H9 (cell line): Measurements from ENCODE around the gene STXBP6. TPM values are rescaled to one million over a fixed set of nuclear protein-coding genes. Genes with fewer than 3 reads are reported as not detected.

Source experiments
- DNase-seq: peaks from one replicate; pipeline ENCODE4 v3.0.0-alpha.2; 2017
- H2AFZ ChIP-seq: one replicate; pipeline ENCODE4 v1.6.1; 2013; ENCODE audit warnings: mild to moderate bottlenecking, low read length, control low read depth, moderate library complexity
- H2AK5ac ChIP-seq: 2 replicates; pipeline ENCODE4 v1.6.1; 2013; ENCODE audit warnings: low read length, control low read depth, mixed read lengths; ENCODE audit not compliant: insufficient read length
- H2BK120ac ChIP-seq: one replicate; pipeline ENCODE4 v1.6.1; 2013; ENCODE audit warnings: low read depth, mild to moderate bottlenecking, low read length, control low read depth, inconsistent platforms; ENCODE audit not compliant: poor library complexity, severe bottlenecking
- H2BK12ac ChIP-seq: 2 replicates; pipeline ENCODE4 v1.6.1; 2013; ENCODE audit warnings: low read length, control low read depth, mixed read lengths, low read depth; ENCODE audit not compliant: insufficient read length
- H2BK15ac ChIP-seq: 2 replicates; pipeline ENCODE4 v1.6.1; 2013; ENCODE audit warnings: low read depth, low read length, control low read depth
- H2BK20ac ChIP-seq: one replicate; pipeline ENCODE4 v1.6.1; 2013; ENCODE audit warnings: low read depth, mild to moderate bottlenecking, low read length, control low read depth, inconsistent platforms; ENCODE audit not compliant: poor library complexity, severe bottlenecking
- H2BK5ac ChIP-seq: 2 replicates; pipeline ENCODE4 v1.6.1; 2013; ENCODE audit warnings: low read length, control low read depth, mixed read lengths; ENCODE audit not compliant: insufficient read length
- H3K14ac ChIP-seq: 2 replicates; pipeline ENCODE4 v1.6.1; 2013; ENCODE audit warnings: low read length, control low read depth; ENCODE audit not compliant: insufficient read depth
- H3K18ac ChIP-seq: 2 replicates; pipeline ENCODE4 v1.6.1; 2013; ENCODE audit warnings: low read depth, mild to moderate bottlenecking, mixed read lengths, low read length, control low read depth; ENCODE audit not compliant: insufficient read length
- H3K23ac ChIP-seq: 2 replicates; pipeline ENCODE4 v1.6.1; 2013; ENCODE audit warnings: low read length, control low read depth, mixed read lengths, low read depth; ENCODE audit not compliant: insufficient read length
- H3K23me2 ChIP-seq: 2 replicates; pipeline ENCODE4 v1.6.1; 2013; ENCODE audit warnings: low read depth, mild to moderate bottlenecking, mixed read lengths, low read length, control low read depth; ENCODE audit not compliant: insufficient read length, poor library complexity, severe bottlenecking
- H3K27ac ChIP-seq: 2 replicates; pipeline ENCODE4 v1.5.1; 2013; ENCODE audit warnings: low read length, control low read depth, mixed read lengths, low read depth; ENCODE audit not compliant: insufficient read length
- H3K27me3 ChIP-seq: 2 replicates; pipeline ENCODE4 v1.6.1; 2013; ENCODE audit warnings: low read length, control low read depth, inconsistent platforms; ENCODE audit not compliant: insufficient read depth
- H3K4ac ChIP-seq: 2 replicates; pipeline ENCODE4 v1.6.1; 2013; ENCODE audit warnings: low read depth, mild to moderate bottlenecking, control low read depth, inconsistent platforms, low read length, moderate library complexity
- H3K4me1 ChIP-seq: 2 replicates; pipeline ENCODE4 v1.6.1; 2013; ENCODE audit warnings: low read length, control low read depth, inconsistent platforms; ENCODE audit not compliant: insufficient read depth
- H3K4me2 ChIP-seq: 2 replicates; pipeline ENCODE4 v1.6.1; 2013; ENCODE audit warnings: low read length, control low read depth, mixed read lengths; ENCODE audit not compliant: insufficient read length, insufficient read depth
- H3K56ac ChIP-seq: 2 replicates; pipeline ENCODE4 v1.6.1; 2013; ENCODE audit warnings: low read depth, mild to moderate bottlenecking, mixed read lengths, low read length, control low read depth; ENCODE audit not compliant: insufficient read length
- H3K79me1 ChIP-seq: 2 replicates; pipeline ENCODE4 v1.6.1; 2013; ENCODE audit warnings: low read depth, mild to moderate bottlenecking, moderate library complexity, low read length, control low read depth, inconsistent platforms; ENCODE audit not compliant: insufficient read depth, poor library complexity, severe bottlenecking
- H3K79me2 ChIP-seq: 2 replicates; pipeline ENCODE4 v1.6.1; 2013; ENCODE audit warnings: low read length, control low read depth, inconsistent platforms; ENCODE audit not compliant: insufficient read depth
- H3K9ac ChIP-seq: 2 replicates; pipeline ENCODE4 v1.6.1; 2013; ENCODE audit warnings: low read length, control low read depth, mixed read lengths; ENCODE audit not compliant: insufficient read length; ENCODE audit errors: extremely low read depth
- H3K9me3 ChIP-seq: one replicate; pipeline ENCODE4 v1.6.1; 2013; ENCODE audit warnings: low read depth, low read length, inconsistent platforms; ENCODE audit not compliant: control insufficient read depth
- H3T11ph ChIP-seq: one replicate; pipeline ENCODE4 v1.6.1; 2013; ENCODE audit warnings: mild to moderate bottlenecking, low read length, control low read depth, inconsistent platforms
- H4K20me1 ChIP-seq: one replicate; pipeline ENCODE4 v1.6.1; 2013; ENCODE audit not compliant: control insufficient read depth, insufficient read length, insufficient read depth
- H4K5ac ChIP-seq: 2 replicates; pipeline ENCODE4 v1.6.1; 2013; ENCODE audit warnings: low read depth, mild to moderate bottlenecking, mixed read lengths, low read length, control low read depth; ENCODE audit not compliant: insufficient read length
- H4K8ac ChIP-seq: replicated peaks from 2 replicates; pipeline ENCODE4 v1.6.1; 2013; ENCODE audit warnings: low read length, control low read depth, mixed read lengths, low read depth; ENCODE audit not compliant: insufficient read length
- H4K91ac ChIP-seq: 2 replicates; pipeline ENCODE4 v1.6.1; 2013; ENCODE audit warnings: low read depth, mild to moderate bottlenecking, moderate library complexity, mixed read lengths, low read length, control low read depth; ENCODE audit not compliant: insufficient read length
- H3K27ac Mint-ChIP-seq, 3 experiments: 2 replicates in 2 of 3; 3 replicates in 1 of 3; pipeline ENCODE4 v1.8.0; 2020 to 2021; ENCODE audit warnings: mixed read lengths in 3 of 3, mild to moderate bottlenecking in 1 of 3, moderate library complexity in 1 of 3
- H3K27me3 Mint-ChIP-seq: 2 replicates; pipeline ENCODE4 v1.8.0; 2021; ENCODE audit warnings: low read depth, mild to moderate bottlenecking, moderate library complexity, mixed read lengths
- H3K36me3 Mint-ChIP-seq, 3 experiments: 2 replicates in 2 of 3; 3 replicates in 1 of 3; pipeline ENCODE4 v1.8.0; 2020 to 2021; ENCODE audit warnings: low read depth in 3 of 3, mixed read lengths in 3 of 3; ENCODE audit not compliant: insufficient read depth in 1 of 3
- H3K4me1 Mint-ChIP-seq, 2 experiments: 2 replicates each; pipeline ENCODE4 v1.8.0; 2020; ENCODE audit warnings: mixed read lengths in 2 of 2
- H3K4me3 Mint-ChIP-seq, 2 experiments: 2 replicates in 1 of 2; 3 replicates in 1 of 2; pipeline ENCODE4 v1.8.0; 2020 to 2021; ENCODE audit warnings: mild to moderate bottlenecking in 2 of 2, mixed read lengths in 2 of 2, moderate library complexity in 1 of 2
- H3K9me3 Mint-ChIP-seq, 2 experiments: 2 replicates in 1 of 2; 3 replicates in 1 of 2; pipeline ENCODE4 v1.8.0; 2020; ENCODE audit warnings: mild to moderate bottlenecking in 2 of 2, mixed read lengths in 2 of 2, moderate library complexity in 1 of 2
- WGBS: extraction: QIAGEN DNeasy Blood & Tissue Kit; methylation state at CpG from one replicate; pipeline ENCODE4 v1.1.7; 2013; ENCODE audit warnings: missing lambda C conversion rate, low lambda C conversion rate, mixed read lengths; ENCODE audit not compliant: insufficient read length; ENCODE audit errors: extremely low coverage; 5-methylcytosine and 5-hydroxymethylcytosine counted together
- total RNA-seq: library from RNA; stranded (reverse); gene quantifications from 2 replicates; pipeline ENCODE4 v1.2.1, GENCODE V29; 2021
- TF ChIP-seq, protein P1 (sequence below): fragments of 200-600 bp; sonication (generic); conservative IDR thresholded peaks from 3 replicates; pipeline ENCODE4 v1.8.0; 2021; ENCODE audit warnings: antibody characterized with exemption, mild to moderate bottlenecking

STXBP6 gene
- total RNA-seq, 1 experiment from 2014 or later, result 3.6 TPM

DNA sequence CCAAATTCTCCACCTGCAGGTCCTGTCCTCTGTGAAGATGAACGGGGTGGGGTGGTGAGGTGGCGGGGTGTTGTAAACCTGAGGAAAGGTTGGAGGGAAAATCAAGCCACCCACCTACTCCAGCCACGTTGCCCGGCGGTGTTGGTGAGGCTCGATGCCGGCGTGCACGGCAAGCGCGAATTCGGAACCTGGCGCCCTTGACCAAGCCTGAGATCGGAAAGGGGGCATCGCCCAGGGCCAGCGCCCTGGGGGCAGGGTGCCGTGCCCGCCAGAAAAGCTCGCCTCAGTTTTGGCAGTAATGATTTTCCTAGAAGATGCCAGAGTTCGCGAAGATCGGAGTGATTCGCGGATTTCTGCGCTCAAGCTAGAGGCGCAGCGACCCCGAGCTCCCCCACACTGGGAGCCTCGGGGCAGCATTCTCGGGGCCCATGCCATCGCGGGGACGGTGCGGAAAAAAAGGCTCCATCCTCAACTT is 817 bp downstream of the STXBP6 start:
- H3K56ac ChIP-seq, result no peak overlapping the region
- H2BK120ac ChIP-seq, result no peak overlapping the region
- TF ChIP-seq, protein P1, sequence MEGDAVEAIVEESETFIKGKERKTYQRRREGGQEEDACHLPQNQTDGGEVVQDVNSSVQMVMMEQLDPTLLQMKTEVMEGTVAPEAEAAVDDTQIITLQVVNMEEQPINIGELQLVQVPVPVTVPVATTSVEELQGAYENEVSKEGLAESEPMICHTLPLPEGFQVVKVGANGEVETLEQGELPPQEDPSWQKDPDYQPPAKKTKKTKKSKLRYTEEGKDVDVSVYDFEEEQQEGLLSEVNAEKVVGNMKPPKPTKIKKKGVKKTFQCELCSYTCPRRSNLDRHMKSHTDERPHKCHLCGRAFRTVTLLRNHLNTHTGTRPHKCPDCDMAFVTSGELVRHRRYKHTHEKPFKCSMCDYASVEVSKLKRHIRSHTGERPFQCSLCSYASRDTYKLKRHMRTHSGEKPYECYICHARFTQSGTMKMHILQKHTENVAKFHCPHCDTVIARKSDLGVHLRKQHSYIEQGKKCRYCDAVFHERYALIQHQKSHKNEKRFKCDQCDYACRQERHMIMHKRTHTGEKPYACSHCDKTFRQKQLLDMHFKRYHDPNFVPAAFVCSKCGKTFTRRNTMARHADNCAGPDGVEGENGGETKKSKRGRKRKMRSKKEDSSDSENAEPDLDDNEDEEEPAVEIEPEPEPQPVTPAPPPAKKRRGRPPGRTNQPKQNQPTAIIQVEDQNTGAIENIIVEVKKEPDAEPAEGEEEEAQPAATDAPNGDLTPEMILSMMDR, result no peak
- peak overlapping the region; percentile 12 for H3K18ac ChIP-seq
- H2BK15ac ChIP-seq, result no peak overlapping the region
- no peak overlapping the region for H4K5ac ChIP-seq
- H2AK5ac ChIP-seq, result no peak overlapping the region
- DNase-seq, result no peak
- H4K91ac ChIP-seq, result no peak overlapping the region
- no peak overlapping the region for H3K14ac ChIP-seq
- H3K79me1 ChIP-seq, result no peaks in the 10 kb centered on the region
- no peak overlapping the region for H2BK20ac ChIP-seq
- no peaks in the 10 kb centered on the region for H3K79me2 ChIP-seq
- Mint-ChIP-seq H3K4me3 (peak overlapping the region; percentile 60 to 82), H3K36me3 (no peaks in the 10 kb centered on the region), H3K9me3 (peaks cover 2 to 3% of the 10 kb centered on the region in 2 experiments; a peak in 1 of 5 replicates), H3K27me3 (peaks cover 61% of the 10 kb centered on the region), H3K27ac (no peak overlapping the region), H3K4me1 (peaks cover 25 to 30% of the 10 kb centered on the region in 2 experiments)
- H2BK5ac ChIP-seq, result no peak overlapping the region
- WGBS, result no CpG with 5 or more reads among the region's 34 CpGs
- peaks cover 2% of the 10 kb centered on the region; the same call in 1 of the 2 replicates for H3K4me1 ChIP-seq
- no peak overlapping the region for H4K8ac ChIP-seq
- H3K27ac ChIP-seq, result no peak overlapping the region
- H3K27me3 ChIP-seq, result peaks cover 22% of the 10 kb centered on the region; the same call in 1 of the 2 replicates
- H3K23ac ChIP-seq, result no peak overlapping the region
- H3T11ph ChIP-seq, result no peak overlapping the region
- peaks cover 12% of the 10 kb centered on the region for H3K23me2 ChIP-seq
- H3K4me2 ChIP-seq, result peak overlapping the region; percentile 38
- no peak overlapping the region for H3K9ac ChIP-seq
- no peak overlapping the region for H2BK12ac ChIP-seq
- no peaks in the 10 kb centered on the region for H4K20me1 ChIP-seq
- no peaks in the 10 kb centered on the region for H3K9me3 ChIP-seq
- H2AFZ ChIP-seq, result no peak overlapping the region
- H3K4ac ChIP-seq, result no peak overlapping the region
